GM21737 (cell line): Measurements from ENCODE around the gene C15orf39.
A peak's percentile ranks its signal among the peaks of the same experiment; 100 is the strongest.
"Not testable (repeated sequence)": the region's sequence is repeated elsewhere in the genome, so short reads cannot be mapped to it uniquely, and the experiment has no call there.

ENCODE experiments used
- ATAC-seq: cut with Tn5 transposase; IDR thresholded peaks from one replicate; pipeline ENCODE4 v1.9.1; 2021; ENCODE audit warnings: mild to moderate bottlenecking, moderate library complexity; ENCODE audit not compliant: unreplicated experiment

Gene C15orf39

GRCh38 chr15:75201616-75202250 lies at the start of gene C15orf39:
Gene C15orf39, plus strand, starts transcription at chr15:75201882. Its CDS starts 4,167 bp downstream, at chr15:75206049.
- peak; percentile 36 for ATAC-seq

DNA sequence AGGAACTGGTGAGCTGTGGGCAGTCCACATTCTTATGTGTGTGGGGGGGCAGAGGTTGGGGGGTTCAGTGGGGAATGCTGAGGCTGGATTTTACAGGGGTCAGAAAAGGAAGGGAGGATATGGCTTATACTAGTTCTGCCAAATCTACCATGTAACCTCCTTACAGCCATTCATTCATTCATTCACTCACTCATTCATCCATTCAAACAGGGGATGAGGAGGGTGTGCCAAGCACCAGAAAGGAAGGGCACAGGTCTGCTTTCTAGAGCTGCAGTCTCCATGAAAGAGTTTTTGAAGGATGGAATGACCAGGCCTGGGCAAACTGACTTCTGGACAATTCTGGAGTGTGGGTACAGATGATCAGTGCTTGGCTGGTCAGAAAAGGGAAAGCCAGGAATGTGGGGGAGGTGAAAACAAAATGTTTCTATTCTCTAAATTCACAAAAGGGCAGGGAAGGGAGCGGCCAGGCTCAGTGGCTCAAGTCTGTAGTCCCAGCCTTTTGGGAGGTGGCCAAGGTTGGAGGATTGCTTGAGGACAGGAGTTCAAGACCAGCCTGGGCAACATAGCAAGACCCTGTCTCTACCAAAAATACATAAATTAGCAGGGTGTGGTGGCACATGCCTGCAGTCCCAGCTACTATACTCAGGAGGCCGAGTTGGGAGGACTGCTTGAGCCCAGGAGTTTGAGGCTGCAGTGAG lies 49.2 kb upstream of the C15orf39 start:
- no peak for ATAC-seq

DNA sequence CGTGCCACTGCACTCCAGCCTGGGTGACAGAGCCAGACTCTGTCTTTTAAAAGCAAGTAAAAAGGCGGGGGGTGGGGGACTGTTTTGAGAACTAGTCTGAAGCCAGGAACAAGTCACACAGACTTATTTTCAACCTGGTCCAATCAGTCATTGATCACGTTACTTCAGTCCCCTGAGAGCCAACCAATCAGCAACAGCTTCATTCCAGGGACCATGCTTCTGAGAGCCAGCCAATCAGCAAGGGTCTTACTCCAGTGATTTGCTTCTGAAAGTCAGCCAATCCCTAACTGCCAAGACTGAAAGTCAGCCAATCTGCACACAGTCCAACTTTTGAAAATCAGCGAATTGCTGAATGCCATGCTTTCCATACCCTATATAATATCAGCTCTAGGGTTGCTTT lies 48.6 kb upstream of the C15orf39 start:
- ATAC-seq = no peak

DNA sequence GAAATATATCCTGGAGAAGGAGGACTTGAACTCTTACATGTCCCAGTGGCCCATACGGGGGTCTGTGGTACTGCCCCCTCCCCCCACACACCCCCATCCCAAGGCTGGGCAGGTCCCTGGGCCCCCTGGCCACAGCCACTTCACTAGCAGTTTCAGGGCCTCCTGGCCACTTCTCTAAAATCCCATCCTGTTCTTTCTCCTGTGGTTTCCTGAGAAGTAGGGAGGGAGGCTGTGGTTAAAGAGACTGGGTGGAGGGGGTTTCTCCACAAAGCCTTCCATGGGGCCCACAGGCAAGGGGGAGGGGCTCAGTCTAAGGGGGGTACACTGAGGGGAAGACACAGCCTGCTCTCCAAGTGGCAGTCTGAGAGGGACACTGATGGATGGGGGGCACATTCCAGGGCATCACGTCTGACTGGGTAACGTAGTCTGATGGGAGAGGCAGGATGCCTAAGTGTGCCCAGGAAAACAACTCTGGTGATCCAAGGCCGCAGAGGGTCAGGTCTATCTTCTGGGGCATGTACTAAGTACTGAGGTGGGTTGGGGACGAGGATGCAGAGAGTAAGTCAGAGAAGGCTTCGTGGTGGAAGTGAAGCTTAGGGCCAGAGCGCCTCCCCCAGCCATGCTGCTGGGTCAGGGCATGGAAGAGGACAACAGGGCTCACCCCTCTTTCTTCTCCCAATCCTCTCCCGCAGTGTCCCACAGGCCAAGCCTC lies 48.0 kb upstream of the C15orf39 start:
- ATAC-seq = no peak

- no peak for ATAC-seq
Measured at GRCh38 chr15:75154461-75155062, 47.1 kb upstream of the C15orf39 start.

DNA sequence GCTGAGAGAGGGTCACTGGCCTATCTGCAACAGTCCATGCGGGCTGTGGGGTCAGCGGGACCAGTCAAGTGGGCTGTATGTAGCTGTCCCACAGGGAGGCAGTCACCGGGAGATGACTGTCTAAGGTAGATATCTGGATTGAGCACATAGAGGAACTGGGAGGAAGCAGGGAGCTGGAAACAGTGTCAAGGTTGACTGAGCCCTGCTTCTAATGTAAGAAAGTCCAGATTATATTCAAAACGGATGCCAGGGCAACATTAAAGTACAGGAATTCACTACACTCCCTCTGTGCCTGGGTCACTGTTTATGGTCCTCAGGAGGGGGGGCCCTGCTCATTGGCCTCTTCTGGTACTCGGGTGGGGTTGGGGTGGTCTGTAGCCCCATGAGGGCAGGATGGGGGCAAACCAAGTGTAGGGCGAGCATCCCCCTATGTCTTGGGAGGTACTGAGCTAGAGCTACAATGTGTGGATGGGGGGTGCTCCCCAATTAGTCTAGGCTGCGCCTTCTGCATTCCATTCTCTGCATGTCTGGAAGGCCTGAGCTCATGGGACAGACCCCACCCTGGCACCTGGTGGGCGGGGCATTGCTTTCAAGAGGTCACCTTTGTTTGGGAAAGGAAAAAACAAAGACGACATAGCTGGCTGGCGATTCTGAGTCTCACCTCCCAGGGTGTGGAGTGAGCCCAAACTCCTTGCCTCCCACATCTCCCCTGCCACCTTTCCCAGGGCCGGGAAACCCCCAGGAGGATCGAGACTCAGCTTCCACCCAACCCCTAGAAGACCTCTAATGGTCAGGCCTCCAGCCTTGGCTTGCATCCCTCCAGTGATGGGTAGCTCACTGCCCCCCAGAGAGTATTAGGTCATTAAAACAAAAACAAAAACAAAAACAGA lies 45.1 kb upstream of the C15orf39 start:
- ATAC-seq = no peak

GRCh38 chr15:75158402-75158801 lies 43.3 kb upstream of the C15orf39 start:
- ATAC-seq = no peak

- ATAC-seq = no peak
Measured at GRCh38 chr15:75159244-75159643, 42.4 kb upstream of the C15orf39 start.

DNA sequence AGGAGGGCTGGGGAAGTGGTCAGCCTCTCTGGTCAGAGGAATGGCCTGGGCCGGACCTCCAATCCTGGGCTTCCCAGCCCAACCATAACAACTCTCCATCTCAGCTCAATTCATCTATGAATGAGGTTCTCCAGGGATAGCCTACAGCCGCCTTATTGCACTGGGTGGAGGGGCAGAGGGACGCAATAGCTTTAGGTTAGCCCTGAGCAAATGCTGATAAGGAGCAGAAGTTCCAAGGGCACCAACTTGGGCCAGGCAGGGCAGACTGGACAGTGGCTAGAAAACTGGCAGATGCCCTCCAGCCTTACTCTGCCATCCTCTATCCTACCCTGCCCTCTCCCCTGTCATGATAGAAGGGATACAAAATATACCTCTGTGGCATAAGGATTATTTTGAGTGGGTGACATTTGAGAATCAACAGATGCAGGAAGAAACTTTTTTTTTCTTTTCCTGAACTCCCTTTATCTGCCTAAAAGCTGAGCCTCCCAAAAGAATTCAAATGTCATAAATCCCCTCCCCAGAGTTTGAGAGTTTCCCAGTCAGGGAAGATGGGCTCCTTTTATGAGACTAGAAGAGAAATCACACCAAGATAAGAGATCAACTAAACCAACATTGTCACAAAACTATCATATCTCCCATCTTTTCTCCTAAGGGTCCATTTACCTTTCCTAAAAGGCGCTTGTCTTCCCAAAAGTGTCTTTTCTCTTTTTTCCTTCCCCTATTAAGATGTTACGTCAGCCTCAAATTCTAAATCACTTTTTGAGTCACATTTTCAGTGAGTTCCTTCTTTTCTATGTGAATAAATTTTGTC lies 40.4 kb upstream of the C15orf39 start:
- ATAC-seq = no peak

DNA sequence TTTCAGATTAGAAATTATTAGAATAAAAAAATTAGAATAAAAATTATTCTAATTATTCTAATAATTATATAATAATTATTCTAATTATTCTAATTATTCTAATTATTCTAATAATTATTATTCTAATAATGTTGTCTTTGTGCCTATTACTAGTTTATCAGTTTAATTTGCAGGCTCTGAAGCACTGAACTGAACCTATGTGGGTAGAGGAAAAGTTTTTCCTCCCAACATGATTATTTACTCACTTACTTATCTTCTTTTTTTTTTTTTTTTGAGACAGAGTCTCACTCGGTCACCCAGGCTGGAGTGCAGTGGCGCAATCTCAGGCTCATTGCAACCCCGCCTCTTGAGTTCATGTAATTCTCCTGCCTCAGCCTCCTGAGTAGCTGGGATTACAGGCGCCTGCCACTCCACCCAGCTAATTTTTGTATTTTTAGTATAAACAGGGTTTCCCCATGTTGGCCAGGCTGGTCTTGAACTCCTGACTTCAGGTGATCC lies 39.7 kb upstream of the C15orf39 start:
- no peak for ATAC-seq

GRCh38 chr15:75163150-75163564 lies 38.5 kb upstream of the C15orf39 start:
- no peak for ATAC-seq

GRCh38 chr15:75164625-75165350 lies 36.9 kb upstream of the C15orf39 start:
- no peak for ATAC-seq

DNA sequence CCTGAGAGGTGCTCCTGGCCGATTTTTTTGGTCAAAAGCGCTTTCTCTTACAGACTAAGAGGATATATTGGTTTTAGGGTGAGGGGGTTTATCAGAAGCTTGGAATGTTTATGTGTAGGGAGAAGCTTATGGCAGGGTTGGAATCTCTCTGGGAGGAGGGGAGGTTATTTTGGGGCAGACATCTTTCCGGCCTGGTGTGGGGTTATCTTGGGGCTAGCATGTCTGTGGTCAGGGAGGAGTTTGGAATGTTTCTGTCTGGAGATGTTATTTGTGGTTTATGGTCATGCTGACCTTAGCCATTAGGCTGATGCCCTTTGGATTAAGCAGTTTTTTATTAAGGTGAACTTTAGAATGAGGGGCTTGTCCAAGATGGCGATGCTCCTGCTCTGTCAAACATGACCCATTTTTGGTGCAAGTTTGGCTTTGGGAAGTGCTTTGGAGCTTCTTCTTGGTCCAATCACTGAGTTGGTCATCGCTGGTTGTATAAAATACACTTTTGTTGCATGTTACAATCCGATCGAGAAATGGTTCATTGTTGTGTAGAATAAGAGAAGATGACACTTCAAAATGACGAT lies 35.1 kb upstream of the C15orf39 start:
- not testable (repeated sequence) for ATAC-seq

- ATAC-seq = no peak
Measured at GRCh38 chr15:75167588-75168350, 33.9 kb upstream of the C15orf39 start.

GRCh38 chr15:75168374-75168773 lies 33.3 kb upstream of the C15orf39 start:
- no peak for ATAC-seq

DNA sequence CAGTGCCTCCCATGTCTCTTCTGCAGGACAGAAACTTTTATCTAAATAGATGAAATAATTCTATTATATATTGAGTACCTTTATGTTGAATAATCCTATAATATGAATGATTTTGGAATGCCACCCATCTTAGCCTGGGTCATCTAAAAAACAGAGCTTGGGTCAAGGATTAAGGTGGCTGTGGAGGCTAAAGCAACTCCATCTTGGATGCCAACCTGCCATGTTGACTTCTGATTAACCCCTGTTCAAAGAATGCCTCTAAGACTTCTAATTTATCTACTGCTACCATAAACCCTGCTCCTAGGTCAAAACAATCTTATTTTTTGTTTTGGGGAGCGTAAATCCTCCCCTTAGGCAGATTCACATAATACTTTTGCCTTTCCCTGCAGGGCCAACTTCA lies 31.5 kb upstream of the C15orf39 start:
- ATAC-seq = no peak

- ATAC-seq = no peak
Measured at GRCh38 chr15:75170711-75171341, 30.9 kb upstream of the C15orf39 start.
